Breast epithelium (tissue), 4 donors: ENCODE measurements around the gene SLC39A11. TPM values are rescaled to one million over a fixed set of nuclear protein-coding genes. Genes with fewer than 3 reads are reported as not detected.
A peak's percentile ranks its signal among the peaks of the same experiment; 100 is the strongest.
"Not testable (repeated sequence)": the region's sequence is repeated elsewhere in the genome, so short reads cannot be mapped to it uniquely, and the experiment has no call there.

Experiments
- DNase-seq, 2 donors: peaks; one replicate each; pipeline ENCODE4 v3.0.0-alpha.2; 2019; ENCODE audit warnings: low spot score in 2 of 2
- H3K27ac ChIP-seq, 2 donors: fragments of 200-600 bp; sonication (generic) in 1 of 2; one replicate each; pipeline ENCODE4 v1.5.1; 2016 to 2019; ENCODE audit warnings: mild to moderate bottlenecking in 1 of 2
- H3K27me3 ChIP-seq, 2 donors: fragments of 200-600 bp; sonication (generic) in 1 of 2; one replicate each; pipeline versions ENCODE4 v1.5.1 to v1.6.0; 2017 to 2019; ENCODE audit warnings: control low read depth in 1 of 2, mild to moderate bottlenecking in 1 of 2
- H3K36me3 ChIP-seq: fragments of 200-600 bp; one replicate; pipeline ENCODE4 v1.5.1; 2019
- H3K4me1 ChIP-seq, 2 donors: fragments of 200-600 bp; sonication (generic); one replicate each; pipeline ENCODE4 v1.5.1; 2016 to 2019; ENCODE audit warnings: control low read depth in 1 of 2
- H3K4me3 ChIP-seq, 3 donors: fragments of 200-600 bp; sonication (generic); 1 replicate in 2 of 3; 2 replicates in 1 of 3; pipeline ENCODE4 v1.5.1; 2016 to 2019; ENCODE audit warnings: mild to moderate bottlenecking in 3 of 3, moderate library complexity in 2 of 3
- H3K9me3 ChIP-seq, 2 donors: fragments of 200-600 bp; sonication (generic) in 1 of 2; one replicate each; pipeline ENCODE4 v1.5.1; 2016 to 2019; ENCODE audit warnings: control low read depth in 1 of 2
- POLR2A ChIP-seq: fragments of 450-650 bp; IDR thresholded peaks from one replicate; pipeline ENCODE4 v1.6.1; 2016; ENCODE audit warnings: antibody characterized with exemption, mild to moderate bottlenecking, moderate library complexity
- POLR2AphosphoS5 ChIP-seq, 3 donors: sonication (generic); formaldehyde crosslinking; IDR thresholded peaks; one replicate each; pipeline ENCODE4 v1.6.1; 2017; ENCODE audit warnings: antibody characterized with exemption in 3 of 3
- intact Hi-C: fragments of 100-400 bp; cut with DNase I; formaldehyde crosslinking; loops from one replicate; pipeline ENCODE4 v1.15.1; 2023; ENCODE audit warnings: low total_unique reads
- total RNA-seq, 3 donors: library from RNA; depleted of rRNA; stranded (reverse); fragments of >200 nt; gene quantifications; one replicate each; pipeline ENCODE4 v1.1.0, GENCODE V29; 2016
- TF ChIP-seq, protein P1 (sequence below), 3 donors: fragments of 450-650 bp; IDR thresholded peaks; one replicate each; pipeline ENCODE4 v1.5.1; 2016 to 2017; ENCODE audit warnings: antibody characterized with exemption in 3 of 3, mild to moderate bottlenecking in 3 of 3, moderate library complexity in 3 of 3

SLC39A11 gene
- total RNA-seq, 3 donors from 2014 or later: 31.8 to 54.6 (median 47.0) TPM

DNA sequence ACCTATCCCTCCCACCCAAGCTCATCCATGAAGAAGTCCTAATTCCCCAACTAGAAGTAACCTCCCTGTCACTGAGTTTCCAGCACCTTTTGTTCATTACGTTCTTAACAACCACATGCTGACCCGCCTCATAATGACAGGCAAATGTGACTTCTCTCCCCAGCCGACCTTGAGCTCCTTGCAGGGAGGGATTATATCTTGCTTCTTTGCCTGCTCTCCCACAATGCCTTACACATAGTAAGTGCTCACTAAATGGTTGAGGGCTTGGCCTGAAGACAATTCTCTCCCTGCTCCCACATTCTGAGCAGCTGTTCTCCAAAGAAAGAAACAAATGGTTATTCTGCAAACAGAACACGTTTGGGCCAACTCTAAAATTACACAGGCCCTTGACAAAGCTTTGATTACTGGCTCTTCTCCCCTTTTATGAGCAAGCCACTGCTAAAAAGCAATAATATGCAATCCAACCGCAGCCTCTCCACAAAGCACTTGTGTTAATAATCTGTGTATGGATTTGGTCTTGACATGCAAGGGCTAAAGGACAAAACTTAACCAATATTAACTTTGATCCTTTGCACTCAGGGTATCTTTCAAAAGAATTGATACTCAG, 23.2 kb downstream of the SLC39A11 start:
- no peaks in the 10 kb centered on the region for H3K27me3 ChIP-seq
- H3K4me3 ChIP-seq: no peak overlapping the region
- intact Hi-C loops: no loop called here
- peaks cover 0 to 22% of the 10 kb centered on the region in 2 donors for H3K4me1 ChIP-seq
- H3K27ac ChIP-seq: peak overlapping the region; percentile 70 to 84
- H3K36me3 ChIP-seq: no peaks in the 10 kb centered on the region
- DNase-seq: no peak
- no peaks in the 10 kb centered on the region for H3K9me3 ChIP-seq
- TF ChIP-seq, protein P1, sequence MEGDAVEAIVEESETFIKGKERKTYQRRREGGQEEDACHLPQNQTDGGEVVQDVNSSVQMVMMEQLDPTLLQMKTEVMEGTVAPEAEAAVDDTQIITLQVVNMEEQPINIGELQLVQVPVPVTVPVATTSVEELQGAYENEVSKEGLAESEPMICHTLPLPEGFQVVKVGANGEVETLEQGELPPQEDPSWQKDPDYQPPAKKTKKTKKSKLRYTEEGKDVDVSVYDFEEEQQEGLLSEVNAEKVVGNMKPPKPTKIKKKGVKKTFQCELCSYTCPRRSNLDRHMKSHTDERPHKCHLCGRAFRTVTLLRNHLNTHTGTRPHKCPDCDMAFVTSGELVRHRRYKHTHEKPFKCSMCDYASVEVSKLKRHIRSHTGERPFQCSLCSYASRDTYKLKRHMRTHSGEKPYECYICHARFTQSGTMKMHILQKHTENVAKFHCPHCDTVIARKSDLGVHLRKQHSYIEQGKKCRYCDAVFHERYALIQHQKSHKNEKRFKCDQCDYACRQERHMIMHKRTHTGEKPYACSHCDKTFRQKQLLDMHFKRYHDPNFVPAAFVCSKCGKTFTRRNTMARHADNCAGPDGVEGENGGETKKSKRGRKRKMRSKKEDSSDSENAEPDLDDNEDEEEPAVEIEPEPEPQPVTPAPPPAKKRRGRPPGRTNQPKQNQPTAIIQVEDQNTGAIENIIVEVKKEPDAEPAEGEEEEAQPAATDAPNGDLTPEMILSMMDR (IDR thresholded peaks at IDR 0.05): no peak
- TF ChIP-seq POLR2A (no peak), POLR2AphosphoS5 (IDR thresholded peaks at IDR 0.05) (no peak)

DNA sequence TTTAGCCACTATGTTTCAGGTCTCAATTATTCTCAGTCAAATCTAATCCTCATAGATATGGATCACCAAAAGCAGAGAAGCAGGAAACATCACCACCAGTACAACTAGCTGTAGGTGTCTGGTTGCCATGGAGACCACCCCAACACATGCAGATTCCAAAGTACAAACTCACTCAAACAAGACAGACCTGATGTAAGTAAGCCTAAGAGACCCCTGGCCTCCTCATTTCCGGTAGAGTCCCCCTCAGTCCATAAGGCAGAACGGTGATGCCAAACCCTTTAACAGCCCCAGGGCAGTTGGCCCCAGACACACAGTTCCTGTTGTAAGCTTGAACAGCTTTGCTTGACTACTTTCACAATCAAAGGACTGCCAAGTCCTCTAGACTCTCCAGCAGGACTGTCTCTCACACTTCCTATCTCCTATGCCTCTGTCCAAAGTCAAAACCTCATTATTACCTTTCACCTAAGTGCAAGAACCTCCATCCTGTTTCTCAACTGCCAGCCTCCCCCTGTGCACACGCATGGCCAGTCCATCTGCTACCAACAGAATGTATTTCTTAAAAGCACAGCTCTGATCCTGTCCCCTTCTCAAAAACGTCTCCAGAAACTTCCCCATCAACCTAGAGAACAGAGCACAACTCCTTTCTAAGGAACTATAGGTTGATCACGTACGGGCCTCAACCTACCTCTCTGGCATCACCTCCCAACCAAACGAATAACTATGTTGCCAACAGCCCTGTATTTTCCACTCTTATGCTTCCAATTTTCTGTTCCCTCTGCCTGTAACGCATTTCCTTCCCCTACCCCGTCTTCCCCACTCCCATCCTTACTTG, 23.9 kb downstream of the SLC39A11 start:
- peak overlapping the region; percentile 70 to 84 for H3K27ac ChIP-seq
- H3K9me3 ChIP-seq: no peaks in the 10 kb centered on the region

DNA sequence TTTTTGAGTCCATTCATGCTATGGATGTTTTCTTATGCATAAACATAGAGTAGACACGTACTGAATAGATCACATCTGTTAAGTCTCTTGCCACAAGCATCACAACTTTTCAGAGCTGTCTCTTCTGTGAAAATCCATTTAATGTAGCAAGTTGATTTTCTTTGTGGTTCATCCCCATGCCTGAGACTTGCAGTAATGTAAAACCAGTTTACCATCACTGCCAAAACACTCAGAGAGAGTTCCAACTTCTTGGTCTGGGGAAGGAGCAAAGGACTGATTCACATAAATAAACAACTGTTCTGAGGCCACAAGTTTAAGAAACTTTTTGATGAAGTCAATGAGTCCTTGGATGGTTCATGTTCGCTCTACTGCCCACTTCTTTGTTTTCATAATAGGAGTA, 24.8 kb downstream of the SLC39A11 start:
- H3K36me3 ChIP-seq, H3K9me3 ChIP-seq, H3K27me3 ChIP-seq, H3K4me3 ChIP-seq, DNase-seq: not testable (repeated sequence)
- intact Hi-C loops: loop anchor here (1.0 kb wide), 1 partner anchor 23 kb away; no protein-coding TSS in a partner anchor
- Histone ChIP-seq H3K4me1 (peaks cover 0 to 22% of the 10 kb centered on the region in 2 donors), H3K27ac (peak overlapping the region; percentile 70 to 84)

More for the DNA sequence above, 23.9 kb downstream of the SLC39A11 start:
- DNase-seq: peak in 1 of 2 donors; percentile 60
- no peaks in the 10 kb centered on the region for H3K36me3 ChIP-seq
- no peaks in the 10 kb centered on the region for H3K27me3 ChIP-seq
- intact Hi-C loops: loop anchor here (1.0 kb wide), 1 partner anchor 24 kb away; no protein-coding TSS in a partner anchor
- peaks cover 0 to 22% of the 10 kb centered on the region in 2 donors for H3K4me1 ChIP-seq
- peak in 1 of 3 donors; percentile 40 for TF ChIP-seq POLR2AphosphoS5 (IDR thresholded peaks at IDR 0.05)
- TF ChIP-seq, protein P1 (IDR thresholded peaks at IDR 0.05): no peak
- no peak for TF ChIP-seq POLR2A
- H3K4me3 ChIP-seq: no peak overlapping the region

DNA sequence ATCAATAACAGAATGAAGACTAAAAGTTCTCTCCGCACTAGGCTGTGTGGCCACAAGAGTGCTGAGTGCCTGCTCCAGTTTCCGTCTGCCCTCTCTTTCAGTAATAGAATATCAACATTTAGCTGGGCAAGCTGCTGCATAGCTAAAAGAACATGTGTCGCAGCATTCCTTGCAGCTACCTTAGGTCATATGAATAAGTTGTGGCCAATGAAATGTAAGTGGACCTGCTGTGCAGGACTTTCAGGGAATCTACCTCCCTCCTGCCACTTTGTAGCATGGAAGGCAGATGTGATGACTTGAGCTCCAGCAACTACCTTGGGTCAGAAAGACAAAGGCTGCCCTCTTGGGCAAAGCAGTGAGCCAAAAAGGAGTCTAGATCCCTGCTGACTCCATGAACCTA, 25.4 kb downstream of the SLC39A11 start:
- no peaks in the 10 kb centered on the region for H3K27me3 ChIP-seq
- intact Hi-C loops: no loop called here
- no peak overlapping the region for H3K4me3 ChIP-seq
- no peaks in the 10 kb centered on the region for H3K9me3 ChIP-seq
- H3K36me3 ChIP-seq: no peaks in the 10 kb centered on the region
- peaks cover 0 to 22% of the 10 kb centered on the region in 2 donors for H3K4me1 ChIP-seq
- TF ChIP-seq POLR2AphosphoS5 (IDR thresholded peaks at IDR 0.05): no peak
- TF ChIP-seq, protein P1 (IDR thresholded peaks at IDR 0.05): no peak
- no peak for TF ChIP-seq POLR2A
- no peak for DNase-seq
- peak overlapping the region in 1 of 2 donors; percentile 9 for H3K27ac ChIP-seq

DNA sequence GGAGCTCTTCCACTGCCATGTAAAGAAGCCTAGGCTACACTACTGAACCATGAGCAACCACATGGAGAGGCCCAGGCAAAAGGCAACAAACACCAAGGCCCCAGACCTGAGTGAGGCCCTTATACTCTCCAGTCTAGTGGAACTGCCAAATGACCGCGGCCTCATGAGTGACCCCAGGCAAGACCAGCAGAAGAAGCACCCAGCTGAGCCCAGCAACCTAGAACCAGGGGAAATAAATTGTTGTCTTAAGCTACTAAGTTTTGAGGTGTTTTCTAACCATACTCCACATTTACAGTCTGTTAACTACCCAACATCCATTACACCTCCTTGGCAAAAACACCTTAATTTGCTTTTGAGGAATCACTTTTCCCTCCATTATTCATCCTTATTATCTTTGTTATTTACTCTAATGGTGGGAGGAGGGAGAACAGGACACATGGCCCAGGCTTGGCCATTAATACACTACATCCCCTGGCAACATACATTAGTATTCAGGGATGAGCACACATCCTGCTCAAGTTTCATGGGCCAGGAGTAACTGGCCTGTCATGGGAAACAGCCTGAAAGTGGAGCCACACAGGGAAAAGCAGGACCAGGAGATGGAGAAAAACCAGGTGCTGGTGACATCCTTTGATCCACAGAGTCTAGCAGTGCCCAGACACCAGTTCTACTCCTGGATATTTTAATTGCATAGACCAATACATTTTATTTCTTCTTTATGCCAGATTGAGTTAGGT, 26.2 kb downstream of the SLC39A11 start:
- Histone ChIP-seq H3K4me1 (peaks cover 0 to 22% of the 10 kb centered on the region in 2 donors), H3K9me3 (no peaks in the 10 kb centered on the region), H3K27ac (peak overlapping the region; percentile 8 to 41), H3K27me3 (no peaks in the 10 kb centered on the region), H3K36me3 (no peaks in the 10 kb centered on the region), H3K4me3 (no peak overlapping the region)
- no peak for TF ChIP-seq POLR2AphosphoS5 (IDR thresholded peaks at IDR 0.05)
- TF ChIP-seq, protein P1 (IDR thresholded peaks at IDR 0.05): no peak
- TF ChIP-seq POLR2A: no peak
- intact Hi-C loops: no loop called here
- no peak for DNase-seq
